Fibroblast of the aortic adventitia (primary cell): Measurements from ENCODE around the gene CRIP2. TPM values are rescaled to one million over a fixed set of nuclear protein-coding genes. Genes with fewer than 3 reads are reported as not detected.

Experiments used
- DNase-seq: peaks from one replicate; pipeline ENCODE4 v3.0.0-alpha.2; 2010; ENCODE audit warnings: low read depth
- H3K4me3 ChIP-seq: 2 replicates; pipeline ENCODE4 v1.5.1; 2011; ENCODE audit warnings: low read depth, mild to moderate bottlenecking, control low read depth, low read length, moderate library complexity
- CTCF ChIP-seq: IDR thresholded peaks from 2 replicates; pipeline ENCODE4 v1.5.1; 2011; ENCODE audit warnings: mild to moderate bottlenecking, low read length, control low read depth, inconsistent platforms; ENCODE audit not compliant: insufficient read depth
- total RNA-seq: library from RNA; depleted of rRNA; stranded (reverse); fragments of >200 nt; gene quantifications from 2 replicates; pipeline ENCODE4 v1.2.3, GENCODE V29; 2012; ENCODE audit warnings: low replicate concordance

CRIP2 gene
- total RNA-seq, 1 donor: 54.3 TPM

GRCh38 chr14:105442125-105442524 lies 32.5 kb upstream of the CRIP2 start:
- H3K4me3 ChIP-seq: no peak overlapping the region
- DNase-seq: no peak
- no peak for TF ChIP-seq CTCF

- TF ChIP-seq CTCF: no peak
- no peak for DNase-seq
These were observed 31.8 kb upstream of the CRIP2 start for GRCh38 chr14:105442834-105443233.

GRCh38 chr14:105444859-105445258 lies 29.8 kb upstream of the CRIP2 start:
- H3K4me3 ChIP-seq: no peak overlapping the region
- DNase-seq: no peak
- no peak for TF ChIP-seq CTCF

More at GRCh38 chr14:105442834-105443233, 31.8 kb upstream of the CRIP2 start:
- no peak overlapping the region for H3K4me3 ChIP-seq

GRCh38 chr14:105445290-105445689 lies 29.3 kb upstream of the CRIP2 start:
- DNase-seq: no peak
- no peak overlapping the region for H3K4me3 ChIP-seq
- TF ChIP-seq CTCF: no peak

GRCh38 chr14:105445901-105446845 lies 28.4 kb upstream of the CRIP2 start:
- no peak for TF ChIP-seq CTCF
- no peak for DNase-seq
- no peak overlapping the region for H3K4me3 ChIP-seq

GRCh38 chr14:105446971-105447370 lies 27.6 kb upstream of the CRIP2 start:
- H3K4me3 ChIP-seq: no peak overlapping the region
- DNase-seq: no peak
- no peak for TF ChIP-seq CTCF
